Measurements from ENCODE around the gene SMTNL1.

SMTNL1 gene

GRCh38 chr11:57597916-57598830 lies 60.8 kb downstream of the SMTNL1 start:
- DNase-seq, result peak; percentile 44

GRCh38 chr11:57598831-57599155 lies 61.4 kb downstream of the SMTNL1 start:
- DNase-seq, result no peak

GRCh38 chr11:57599381-57599780 lies 62.0 kb downstream of the SMTNL1 start:
- no peak for DNase-seq

All from hematopoietic multipotent progenitor cell treated with erythropoietin and hydrocortisone succinate and interleukin-3 and kit ligand, for 4 days (in vitro differentiated cells).